Measurements from ENCODE around the gene RSF1.
"Not testable (repeated sequence)": the region's sequence is repeated elsewhere in the genome, so short reads cannot be mapped to it uniquely, and the experiment has no call there.

RSF1 gene, protein sequence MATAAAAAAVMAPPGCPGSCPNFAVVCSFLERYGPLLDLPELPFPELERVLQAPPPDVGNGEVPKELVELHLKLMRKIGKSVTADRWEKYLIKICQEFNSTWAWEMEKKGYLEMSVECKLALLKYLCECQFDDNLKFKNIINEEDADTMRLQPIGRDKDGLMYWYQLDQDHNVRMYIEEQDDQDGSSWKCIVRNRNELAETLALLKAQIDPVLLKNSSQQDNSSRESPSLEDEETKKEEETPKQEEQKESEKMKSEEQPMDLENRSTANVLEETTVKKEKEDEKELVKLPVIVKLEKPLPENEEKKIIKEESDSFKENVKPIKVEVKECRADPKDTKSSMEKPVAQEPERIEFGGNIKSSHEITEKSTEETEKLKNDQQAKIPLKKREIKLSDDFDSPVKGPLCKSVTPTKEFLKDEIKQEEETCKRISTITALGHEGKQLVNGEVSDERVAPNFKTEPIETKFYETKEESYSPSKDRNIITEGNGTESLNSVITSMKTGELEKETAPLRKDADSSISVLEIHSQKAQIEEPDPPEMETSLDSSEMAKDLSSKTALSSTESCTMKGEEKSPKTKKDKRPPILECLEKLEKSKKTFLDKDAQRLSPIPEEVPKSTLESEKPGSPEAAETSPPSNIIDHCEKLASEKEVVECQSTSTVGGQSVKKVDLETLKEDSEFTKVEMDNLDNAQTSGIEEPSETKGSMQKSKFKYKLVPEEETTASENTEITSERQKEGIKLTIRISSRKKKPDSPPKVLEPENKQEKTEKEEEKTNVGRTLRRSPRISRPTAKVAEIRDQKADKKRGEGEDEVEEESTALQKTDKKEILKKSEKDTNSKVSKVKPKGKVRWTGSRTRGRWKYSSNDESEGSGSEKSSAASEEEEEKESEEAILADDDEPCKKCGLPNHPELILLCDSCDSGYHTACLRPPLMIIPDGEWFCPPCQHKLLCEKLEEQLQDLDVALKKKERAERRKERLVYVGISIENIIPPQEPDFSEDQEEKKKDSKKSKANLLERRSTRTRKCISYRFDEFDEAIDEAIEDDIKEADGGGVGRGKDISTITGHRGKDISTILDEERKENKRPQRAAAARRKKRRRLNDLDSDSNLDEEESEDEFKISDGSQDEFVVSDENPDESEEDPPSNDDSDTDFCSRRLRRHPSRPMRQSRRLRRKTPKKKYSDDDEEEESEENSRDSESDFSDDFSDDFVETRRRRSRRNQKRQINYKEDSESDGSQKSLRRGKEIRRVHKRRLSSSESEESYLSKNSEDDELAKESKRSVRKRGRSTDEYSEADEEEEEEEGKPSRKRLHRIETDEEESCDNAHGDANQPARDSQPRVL (N-terminal part only)

DNA sequence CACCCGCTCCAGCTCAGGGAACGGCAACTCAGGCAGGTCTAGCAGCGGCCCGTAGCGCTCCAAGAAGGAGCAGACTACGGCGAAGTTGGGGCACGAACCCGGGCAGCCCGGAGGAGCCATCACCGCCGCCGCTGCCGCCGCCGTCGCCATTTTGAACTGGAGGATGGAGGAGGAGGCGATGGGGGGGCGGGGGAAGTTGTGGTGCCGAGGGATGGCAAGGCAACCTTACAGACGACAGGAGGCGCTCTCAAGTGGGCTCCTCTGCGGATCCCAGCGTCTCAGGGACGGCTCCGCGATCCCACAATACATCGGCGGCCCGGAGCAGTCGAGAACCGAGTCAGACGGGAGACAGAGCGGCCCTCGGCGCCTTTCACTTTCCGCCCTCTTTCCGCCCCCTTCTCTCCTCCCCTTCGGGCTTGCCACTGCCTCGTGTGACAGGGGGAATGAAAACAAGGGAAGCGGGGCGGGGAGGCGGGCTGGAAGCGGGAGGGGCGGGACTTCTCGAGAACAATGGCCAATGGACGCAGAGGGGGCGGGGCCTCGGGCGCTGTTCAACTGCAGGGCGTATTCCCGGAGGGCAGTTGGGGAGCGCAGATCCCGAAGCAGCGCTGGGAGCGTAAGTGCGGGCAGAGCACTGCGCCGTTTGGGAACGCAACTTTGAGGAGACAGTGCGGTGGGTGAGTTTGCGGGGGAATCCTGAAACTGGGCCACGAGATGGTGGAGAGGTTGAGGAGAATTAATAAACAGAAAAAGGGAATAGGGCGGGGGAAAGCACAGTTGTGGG, at the start of gene RSF1, which contains the start of gene AAMDC:
Gene RSF1, minus strand, starts transcription at position 158 of the 784 bp plus-strand sequence. Its CDS starts 8 bp downstream, at position 150.
Gene AAMDC, plus strand, starts transcription at position 580 of the 784 bp plus-strand sequence. CDS start 21,353 bp downstream, outside the sequence.
- DNase-seq: peak; percentile 99

GRCh38 chr11:77868744-77869143, 48.2 kb upstream of the RSF1 start:
- DNase-seq: no peak

DNA sequence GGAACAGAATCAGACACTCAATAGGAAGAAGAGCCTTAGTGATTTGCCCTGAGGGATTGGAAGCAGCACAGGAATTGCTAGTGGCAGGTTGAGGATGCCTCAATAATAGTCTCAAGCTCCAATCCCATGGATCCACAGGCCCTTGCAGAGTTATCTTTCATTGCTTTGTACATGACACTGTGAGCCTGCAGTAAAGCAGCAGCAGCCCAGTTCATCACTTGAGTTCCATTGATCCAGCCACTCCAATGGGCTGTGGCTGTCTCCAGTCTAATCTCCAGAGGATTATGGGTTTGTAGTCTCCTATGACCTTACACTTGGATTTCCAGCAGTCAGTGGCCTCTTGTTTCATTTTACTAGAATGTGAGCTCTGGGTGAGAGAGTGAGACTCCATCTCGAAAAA, 45.8 kb upstream of the RSF1 start:
- peak; percentile 52 for DNase-seq

GRCh38 chr11:77865805-77866204, 45.3 kb upstream of the RSF1 start:
- DNase-seq: no peak

DNA sequence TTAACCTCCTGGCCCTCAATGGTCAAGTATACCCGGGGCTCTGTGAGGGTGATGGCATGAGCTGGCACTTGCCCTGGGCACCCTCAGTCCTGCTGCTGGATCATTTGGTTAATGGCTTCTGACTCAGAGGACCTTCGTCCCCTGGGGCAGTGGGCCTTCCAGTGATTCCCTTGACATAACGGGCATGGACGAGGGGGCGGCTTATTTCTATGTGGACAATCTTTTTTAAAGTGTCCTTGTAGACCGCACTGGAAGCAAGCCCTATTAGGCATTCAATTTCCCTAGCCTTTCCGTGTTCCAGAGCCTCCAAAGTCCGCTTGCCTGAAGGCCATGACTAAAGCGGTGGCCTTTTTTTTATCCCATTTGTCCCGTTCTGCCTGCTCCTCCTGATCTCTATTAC, 40.9 kb upstream of the RSF1 start:
- DNase-seq: not testable (repeated sequence)

- not testable (repeated sequence) for DNase-seq
Measured at GRCh38 chr11:77857906-77858457, 37.5 kb upstream of the RSF1 start.

DNA sequence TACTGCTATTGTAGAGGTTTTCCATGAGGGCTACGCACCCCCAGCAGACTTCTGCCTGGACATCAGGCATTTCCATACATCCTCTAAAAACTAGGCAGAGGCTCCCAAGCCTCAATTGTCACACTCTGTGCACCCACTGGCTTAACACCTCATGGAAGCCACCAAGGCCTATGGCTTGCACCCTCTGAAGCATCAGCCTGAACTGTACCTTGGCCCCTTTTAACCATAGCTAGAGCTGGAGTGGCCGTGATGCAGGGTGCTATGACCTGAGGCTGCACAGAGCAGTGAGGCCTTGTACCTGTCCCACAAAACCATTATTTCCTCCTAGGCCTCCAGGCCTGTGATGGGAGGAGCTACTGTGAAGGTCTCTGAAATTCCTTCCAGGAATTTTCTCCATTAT, 34.3 kb upstream of the RSF1 start:
- no peak for DNase-seq

GRCh38 chr11:77851503-77851902, 31.0 kb upstream of the RSF1 start:
- DNase-seq: no peak

DNA sequence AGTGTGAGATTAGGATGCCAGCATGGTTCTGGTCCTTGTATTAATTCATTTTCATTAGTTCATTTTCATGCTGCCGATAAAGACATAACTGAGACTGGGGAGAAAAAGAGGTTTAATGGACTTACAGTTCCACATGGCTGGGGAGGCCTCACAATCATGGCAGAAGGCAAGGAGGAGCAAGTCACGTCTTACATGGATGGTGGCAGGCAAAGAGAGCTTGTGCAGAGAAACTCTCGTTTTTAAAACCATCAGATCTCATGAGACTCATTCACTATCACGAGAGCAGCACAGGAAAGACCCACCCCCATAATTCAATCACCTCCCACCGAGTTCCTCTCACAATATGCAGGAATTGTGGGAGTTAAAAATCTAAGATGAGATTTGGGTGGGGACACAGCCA, 23.2 kb upstream of the RSF1 start:
- DNase-seq: not testable (repeated sequence)

GRCh38 chr11:77842441-77843121, 22.1 kb upstream of the RSF1 start:
- DNase-seq: no peak

GRCh38 chr11:77833302-77833701, 12.8 kb upstream of the RSF1 start:
- DNase-seq: no peak

- DNase-seq: no peak
Measured at GRCh38 chr11:77828926-77829325, 8.4 kb upstream of the RSF1 start.

DNA sequence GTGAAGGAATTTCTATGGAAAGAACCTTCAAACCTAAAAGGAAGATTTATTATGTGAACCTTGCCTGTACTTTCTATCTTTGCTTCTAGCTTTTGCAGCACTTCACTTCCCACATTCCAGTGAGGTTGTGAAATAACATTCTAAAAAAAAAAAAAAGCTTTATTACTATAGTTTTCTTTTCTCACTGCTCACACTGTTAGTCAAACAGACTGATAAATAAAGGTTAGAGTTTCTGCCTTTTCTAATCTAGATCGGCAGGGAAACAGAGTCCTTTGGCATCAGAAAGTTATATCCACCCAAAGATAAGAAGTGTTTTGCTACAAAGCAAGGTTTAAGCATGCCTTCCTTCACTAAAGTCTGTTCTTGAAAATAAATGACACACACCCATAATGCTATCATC, 3.3 kb upstream of the RSF1 start:
- no peak for DNase-seq

DNA sequence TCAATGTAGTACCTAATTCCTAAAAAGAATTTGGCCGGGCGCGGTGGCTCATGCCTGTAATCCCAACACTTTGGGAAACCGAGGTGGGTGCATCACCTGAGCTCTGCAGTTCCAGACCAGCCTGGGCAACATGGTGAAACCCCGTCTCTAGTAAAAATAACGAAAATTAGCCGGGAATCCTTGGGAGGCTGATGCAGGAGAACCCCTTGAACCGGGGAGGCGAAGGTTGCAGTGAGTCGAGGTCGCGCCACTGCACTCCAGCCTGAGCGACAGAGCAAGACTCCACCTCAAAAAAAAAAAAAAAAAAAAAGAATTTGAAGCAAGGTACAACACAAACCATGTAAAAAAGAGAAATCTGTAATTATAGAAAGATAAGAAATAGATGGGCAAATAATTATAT, 1.6 kb upstream of the RSF1 start:
- not testable (repeated sequence) for DNase-seq

DNA sequence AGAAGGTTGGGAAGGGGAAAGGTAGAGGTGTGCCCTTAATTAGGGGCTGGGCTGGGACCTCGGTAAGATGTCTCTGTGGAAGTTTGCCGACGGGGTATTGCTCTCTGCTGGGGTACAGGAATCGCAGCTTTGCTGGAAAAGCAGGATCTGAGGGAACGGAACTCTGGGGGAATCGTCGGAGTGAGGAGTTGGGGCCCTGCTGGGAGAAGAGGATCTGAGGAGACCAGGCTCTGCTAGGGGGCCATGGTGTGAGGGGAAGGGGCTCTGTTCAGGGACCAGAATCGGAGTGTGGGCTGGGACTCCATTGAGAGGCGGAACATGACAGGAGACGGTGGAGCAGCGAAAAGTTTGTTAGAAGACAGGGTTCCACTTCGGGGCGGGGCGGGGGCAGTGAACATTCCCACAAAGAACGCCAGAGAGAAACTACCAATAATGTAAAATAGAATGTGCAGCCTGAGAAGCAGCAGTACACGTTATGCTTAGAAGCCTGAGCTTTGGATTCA, 878 bp upstream of the RSF1 start:
- DNase-seq: peak; percentile 48

DNA sequence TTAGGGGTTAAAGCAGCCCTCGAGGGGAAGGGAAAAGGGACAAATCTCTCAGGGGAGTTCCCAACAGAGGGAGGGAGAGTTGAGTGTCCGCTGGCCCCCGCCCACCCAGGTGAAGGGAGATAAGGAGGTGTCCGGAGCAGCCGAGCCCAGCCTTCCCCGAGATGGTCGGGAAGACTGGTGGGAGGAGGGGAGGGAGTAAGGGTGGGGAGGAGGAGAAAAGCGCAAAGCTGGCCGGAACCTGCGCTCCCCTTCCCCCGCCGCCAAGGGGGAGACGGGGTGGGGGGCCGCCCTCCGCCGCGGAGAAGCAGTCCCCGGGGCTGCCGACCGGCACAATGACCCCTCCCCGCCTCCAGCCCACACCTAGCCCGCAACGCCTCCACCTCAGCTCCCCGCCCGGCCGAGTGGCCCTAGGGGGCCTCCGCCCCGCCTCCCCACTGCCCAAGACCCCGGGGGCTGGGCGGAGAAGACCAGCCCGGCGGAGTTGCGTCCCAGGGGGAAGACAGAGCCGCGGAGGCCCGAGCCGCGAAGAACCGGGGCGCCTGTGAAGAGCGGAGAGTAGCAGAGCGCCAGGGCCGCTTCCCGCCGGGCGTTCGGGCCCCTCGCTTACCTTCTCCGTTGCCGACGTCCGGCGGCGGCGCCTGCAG, 479 bp downstream of the RSF1 start:
- peak; percentile 64 for DNase-seq

DNA sequence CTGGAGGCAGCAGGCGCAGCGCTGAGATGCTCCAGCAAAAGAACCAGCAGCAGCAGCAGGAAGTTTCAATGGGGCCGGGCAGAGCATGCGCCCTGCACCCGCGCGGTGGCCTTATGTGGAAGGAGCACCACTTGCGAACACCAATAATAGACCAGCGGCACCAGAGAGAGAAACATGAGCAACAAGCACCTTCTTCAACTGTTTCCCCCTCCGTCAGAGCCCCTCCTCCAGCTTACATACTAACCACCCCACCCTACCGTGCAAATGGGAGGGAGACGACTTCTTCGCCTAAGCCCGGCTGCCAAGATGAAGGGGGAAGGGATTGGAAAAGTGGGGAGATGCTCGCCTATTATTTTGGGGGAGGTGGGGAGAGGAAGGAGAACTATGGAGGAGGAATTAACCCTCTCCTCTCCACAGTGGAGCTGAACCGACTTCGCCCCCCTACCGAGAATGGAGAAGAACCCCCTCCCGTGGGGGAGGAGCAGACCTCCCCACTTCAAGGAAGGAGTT, 1.1 kb downstream of the RSF1 start:
- peak; percentile 85 for DNase-seq

GRCh38 chr11:77815459-77815858, 5.1 kb downstream of the RSF1 start:
- no peak for DNase-seq

GRCh38 chr11:77814848-77815247, 5.7 kb downstream of the RSF1 start:
- no peak for DNase-seq

GRCh38 chr11:77813256-77813655, 7.3 kb downstream of the RSF1 start:
- DNase-seq: no peak
